ENCODE results near the gene MMS19. TPM values are rescaled to one million over a fixed set of nuclear protein-coding genes. Genes with fewer than 3 reads are reported as not detected.

The MMS19 gene
- total RNA-seq, 1 experiment from 2014 or later = 70.6 TPM

- H3K4me3 ChIP-seq (ENCODE audit: low read depth, low read length, poor library complexity, severe bottlenecking) = no peak overlapping the region
- no peak overlapping the region for H3K27ac ChIP-seq (ENCODE audit: low read depth, low read length, poor library complexity, severe bottlenecking)
- H3K9me3 ChIP-seq (ENCODE audit: low read depth, low read length, poor library complexity, severe bottlenecking) = no peaks in the 10 kb centered on the region
- BruUV-seq (replicated peaks) = no TSS peak
- H3K27me3 ChIP-seq (replicated peaks; ENCODE audit: insufficient read depth, low read depth, low read length, poor library complexity) = peaks cover 3% of the 10 kb centered on the region
- POLR2A ChIA-PET (ENCODE audit: low non-redundant PET) = no interaction called here
- CTCF ChIA-PET = no interaction called here
- intact Hi-C loops (cut with micrococcal nuclease; ENCODE audit: unreplicated experiment) = no loop called here
- H3K36me3 ChIP-seq (ENCODE audit: insufficient read depth, low read length, poor library complexity, severe bottlenecking) = no peaks in the 10 kb centered on the region
- TF ChIP-seq CTCF (conservative IDR thresholded peaks at IDR 0.05; ENCODE audit: low read depth, low read length) (no peak), EZH2 (IDR thresholded peaks at IDR 0.05; ENCODE audit: borderline replicate concordance, low read depth, low read length, poor library complexity, severe bottlenecking) (no peak)
- DNase-seq (ENCODE audit: low spot score) = no peak
- peaks cover 12% of the 10 kb centered on the region for H3K4me1 ChIP-seq (ENCODE audit: insufficient read depth, low read length, poor library complexity, severe bottlenecking)
These were observed 24.7 kb upstream of the MMS19 start for GRCh38 chr10:97522937-97523336.

GRCh38 chr10:97522071-97522470 is 23.8 kb upstream of the MMS19 start:
- H3K27me3 ChIP-seq (replicated peaks; ENCODE audit: insufficient read depth, low read depth, low read length, poor library complexity) = peaks cover 3% of the 10 kb centered on the region
- H3K4me3 ChIP-seq (ENCODE audit: low read depth, low read length, poor library complexity, severe bottlenecking) = no peak overlapping the region
- H3K27ac ChIP-seq (ENCODE audit: low read depth, low read length, poor library complexity, severe bottlenecking) = no peak overlapping the region
- no peak for DNase-seq (ENCODE audit: low spot score)
- BruUV-seq (replicated peaks) = no TSS peak
- ChIA-PET POLR2A (ENCODE audit: low non-redundant PET) (no interaction called here), CTCF (no interaction called here)
- H3K9me3 ChIP-seq (ENCODE audit: low read depth, low read length, poor library complexity, severe bottlenecking) = no peaks in the 10 kb centered on the region
- TF ChIP-seq CTCF (conservative IDR thresholded peaks at IDR 0.05; ENCODE audit: low read depth, low read length) (no peak), EZH2 (IDR thresholded peaks at IDR 0.05; ENCODE audit: borderline replicate concordance, low read depth, low read length, poor library complexity, severe bottlenecking) (no peak)
- peaks cover 12% of the 10 kb centered on the region for H3K4me1 ChIP-seq (ENCODE audit: insufficient read depth, low read length, poor library complexity, severe bottlenecking)
- intact Hi-C loops (cut with micrococcal nuclease; ENCODE audit: unreplicated experiment) = no loop called here
- H3K36me3 ChIP-seq (ENCODE audit: insufficient read depth, low read length, poor library complexity, severe bottlenecking) = no peaks in the 10 kb centered on the region

GRCh38 chr10:97520978-97521761 is 22.9 kb upstream of the MMS19 start:
- no peaks in the 10 kb centered on the region for H3K9me3 ChIP-seq (ENCODE audit: low read depth, low read length, poor library complexity, severe bottlenecking)
- ChIA-PET CTCF (no interaction called here), POLR2A (ENCODE audit: low non-redundant PET) (no interaction called here)
- H3K36me3 ChIP-seq (ENCODE audit: insufficient read depth, low read length, poor library complexity, severe bottlenecking) = no peaks in the 10 kb centered on the region
- H3K27ac ChIP-seq (ENCODE audit: low read depth, low read length, poor library complexity, severe bottlenecking) = no peak overlapping the region
- peaks cover 3% of the 10 kb centered on the region for H3K27me3 ChIP-seq (replicated peaks; ENCODE audit: insufficient read depth, low read depth, low read length, poor library complexity)
- no peak for DNase-seq (ENCODE audit: low spot score)
- TF ChIP-seq EZH2 (IDR thresholded peaks at IDR 0.05; ENCODE audit: borderline replicate concordance, low read depth, low read length, poor library complexity, severe bottlenecking) (no peak), CTCF (conservative IDR thresholded peaks at IDR 0.05; ENCODE audit: low read depth, low read length) (no peak)
- no peak overlapping the region for H3K4me3 ChIP-seq (ENCODE audit: low read depth, low read length, poor library complexity, severe bottlenecking)
- no TSS peak for BruUV-seq (replicated peaks)
- intact Hi-C loops (cut with micrococcal nuclease; ENCODE audit: unreplicated experiment) = no loop called here
- H3K4me1 ChIP-seq (ENCODE audit: insufficient read depth, low read length, poor library complexity, severe bottlenecking) = peaks cover 12% of the 10 kb centered on the region

All from A673 (cell line).